Suprapubic skin (tissue), 3 donors: ENCODE measurements around the gene FCSK.

Experiments
- EP300 ChIP-seq: sonication (generic); formaldehyde crosslinking; IDR thresholded peaks from one replicate; pipeline ENCODE4 v1.6.1; 2017; ENCODE audit warnings: antibody characterized with exemption
- TF ChIP-seq, protein P1 (sequence below), 2 donors: fragments of 200-600 bp in 1 of 2; fragments of 450-650 bp in 1 of 2; sonication (generic) in 1 of 2; IDR thresholded peaks; one replicate each; pipeline ENCODE4 v1.5.1; 2016 to 2019; ENCODE audit warnings: antibody characterized with exemption in 2 of 2, mild to moderate bottlenecking in 1 of 2, moderate library complexity in 1 of 2

DNA sequence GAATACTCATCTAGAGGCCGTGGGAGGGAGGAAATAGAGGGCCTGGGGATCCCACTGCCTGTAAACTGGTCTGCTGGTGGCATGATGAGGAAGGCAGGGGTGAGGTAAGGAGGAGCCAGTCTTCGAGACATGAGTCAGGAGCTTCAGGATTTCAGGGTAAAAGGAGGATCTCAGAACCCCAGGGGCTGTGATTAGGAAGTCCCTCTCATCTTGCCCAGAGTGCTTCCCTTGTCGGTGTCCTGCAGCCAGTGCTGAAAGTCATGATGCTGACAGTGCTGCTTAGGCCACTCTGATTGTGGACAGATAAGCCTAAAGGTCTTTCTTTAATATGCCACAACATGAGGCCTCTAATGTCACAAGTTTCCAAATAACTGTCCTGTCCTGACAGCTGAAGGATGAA lies 39.4 kb downstream of the FCSK start:
- TF ChIP-seq, protein P1, sequence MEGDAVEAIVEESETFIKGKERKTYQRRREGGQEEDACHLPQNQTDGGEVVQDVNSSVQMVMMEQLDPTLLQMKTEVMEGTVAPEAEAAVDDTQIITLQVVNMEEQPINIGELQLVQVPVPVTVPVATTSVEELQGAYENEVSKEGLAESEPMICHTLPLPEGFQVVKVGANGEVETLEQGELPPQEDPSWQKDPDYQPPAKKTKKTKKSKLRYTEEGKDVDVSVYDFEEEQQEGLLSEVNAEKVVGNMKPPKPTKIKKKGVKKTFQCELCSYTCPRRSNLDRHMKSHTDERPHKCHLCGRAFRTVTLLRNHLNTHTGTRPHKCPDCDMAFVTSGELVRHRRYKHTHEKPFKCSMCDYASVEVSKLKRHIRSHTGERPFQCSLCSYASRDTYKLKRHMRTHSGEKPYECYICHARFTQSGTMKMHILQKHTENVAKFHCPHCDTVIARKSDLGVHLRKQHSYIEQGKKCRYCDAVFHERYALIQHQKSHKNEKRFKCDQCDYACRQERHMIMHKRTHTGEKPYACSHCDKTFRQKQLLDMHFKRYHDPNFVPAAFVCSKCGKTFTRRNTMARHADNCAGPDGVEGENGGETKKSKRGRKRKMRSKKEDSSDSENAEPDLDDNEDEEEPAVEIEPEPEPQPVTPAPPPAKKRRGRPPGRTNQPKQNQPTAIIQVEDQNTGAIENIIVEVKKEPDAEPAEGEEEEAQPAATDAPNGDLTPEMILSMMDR (IDR thresholded peaks at IDR 0.05) = no peak
- no peak for TF ChIP-seq EP300
